ENCODE results near the gene RCSD1.

The RCSD1 gene

DNA sequence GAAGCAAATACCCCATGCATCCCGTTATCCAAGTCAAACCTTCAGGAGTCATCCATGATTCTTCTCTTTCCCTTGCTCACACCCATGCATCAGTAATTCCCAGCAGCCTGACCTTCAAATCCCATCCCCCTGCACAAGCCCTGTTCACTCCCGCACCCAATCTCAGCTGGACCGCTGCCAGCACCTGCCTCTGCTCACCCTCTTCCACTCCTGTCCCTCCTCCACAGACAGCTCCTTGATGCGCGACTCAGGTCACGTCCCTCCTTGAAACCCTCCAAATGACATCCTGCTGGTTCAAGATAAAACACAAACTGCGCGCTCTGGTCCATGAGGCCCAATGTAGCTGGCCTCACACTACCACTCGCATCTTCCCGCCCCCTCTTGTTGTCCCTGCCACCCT lies 48.4 kb downstream of the RCSD1 start:
- no peak for TF ChIP-seq FOXM1 (IDR thresholded peaks at IDR 0.05; ENCODE audit: borderline replicate concordance, low read depth)
- no peak for TF ChIP-seq RAD21 (IDR thresholded peaks at IDR 0.05; ENCODE audit: low read depth)
- TF ChIP-seq TCF12 (IDR thresholded peaks at IDR 0.05; ENCODE audit: low read depth), result no peak
- TF ChIP-seq, protein P1, sequence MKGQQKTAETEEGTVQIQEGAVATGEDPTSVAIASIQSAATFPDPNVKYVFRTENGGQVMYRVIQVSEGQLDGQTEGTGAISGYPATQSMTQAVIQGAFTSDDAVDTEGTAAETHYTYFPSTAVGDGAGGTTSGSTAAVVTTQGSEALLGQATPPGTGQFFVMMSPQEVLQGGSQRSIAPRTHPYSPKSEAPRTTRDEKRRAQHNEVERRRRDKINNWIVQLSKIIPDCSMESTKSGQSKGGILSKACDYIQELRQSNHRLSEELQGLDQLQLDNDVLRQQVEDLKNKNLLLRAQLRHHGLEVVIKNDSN (IDR thresholded peaks at IDR 0.05), result no peak
- TF ChIP-seq CEBPB (IDR thresholded peaks at IDR 0.05), result no peak
- no peak for TF ChIP-seq EP300 (IDR thresholded peaks at IDR 0.05; ENCODE audit: borderline replicate concordance)
- TF ChIP-seq NFIC (IDR thresholded peaks at IDR 0.05), result no peak
- no peak for TF ChIP-seq TAF1 (IDR thresholded peaks at IDR 0.05; ENCODE audit: low read depth)
- TF ChIP-seq, protein P2, sequence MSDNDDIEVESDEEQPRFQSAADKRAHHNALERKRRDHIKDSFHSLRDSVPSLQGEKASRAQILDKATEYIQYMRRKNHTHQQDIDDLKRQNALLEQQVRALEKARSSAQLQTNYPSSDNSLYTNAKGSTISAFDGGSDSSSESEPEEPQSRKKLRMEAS (IDR thresholded peaks at IDR 0.05), result no peak
- TF ChIP-seq TEAD4 (IDR thresholded peaks at IDR 0.05), result no peak
- TF ChIP-seq EGR1 (IDR thresholded peaks at IDR 0.05), result no peak
- TF ChIP-seq, protein P3, sequence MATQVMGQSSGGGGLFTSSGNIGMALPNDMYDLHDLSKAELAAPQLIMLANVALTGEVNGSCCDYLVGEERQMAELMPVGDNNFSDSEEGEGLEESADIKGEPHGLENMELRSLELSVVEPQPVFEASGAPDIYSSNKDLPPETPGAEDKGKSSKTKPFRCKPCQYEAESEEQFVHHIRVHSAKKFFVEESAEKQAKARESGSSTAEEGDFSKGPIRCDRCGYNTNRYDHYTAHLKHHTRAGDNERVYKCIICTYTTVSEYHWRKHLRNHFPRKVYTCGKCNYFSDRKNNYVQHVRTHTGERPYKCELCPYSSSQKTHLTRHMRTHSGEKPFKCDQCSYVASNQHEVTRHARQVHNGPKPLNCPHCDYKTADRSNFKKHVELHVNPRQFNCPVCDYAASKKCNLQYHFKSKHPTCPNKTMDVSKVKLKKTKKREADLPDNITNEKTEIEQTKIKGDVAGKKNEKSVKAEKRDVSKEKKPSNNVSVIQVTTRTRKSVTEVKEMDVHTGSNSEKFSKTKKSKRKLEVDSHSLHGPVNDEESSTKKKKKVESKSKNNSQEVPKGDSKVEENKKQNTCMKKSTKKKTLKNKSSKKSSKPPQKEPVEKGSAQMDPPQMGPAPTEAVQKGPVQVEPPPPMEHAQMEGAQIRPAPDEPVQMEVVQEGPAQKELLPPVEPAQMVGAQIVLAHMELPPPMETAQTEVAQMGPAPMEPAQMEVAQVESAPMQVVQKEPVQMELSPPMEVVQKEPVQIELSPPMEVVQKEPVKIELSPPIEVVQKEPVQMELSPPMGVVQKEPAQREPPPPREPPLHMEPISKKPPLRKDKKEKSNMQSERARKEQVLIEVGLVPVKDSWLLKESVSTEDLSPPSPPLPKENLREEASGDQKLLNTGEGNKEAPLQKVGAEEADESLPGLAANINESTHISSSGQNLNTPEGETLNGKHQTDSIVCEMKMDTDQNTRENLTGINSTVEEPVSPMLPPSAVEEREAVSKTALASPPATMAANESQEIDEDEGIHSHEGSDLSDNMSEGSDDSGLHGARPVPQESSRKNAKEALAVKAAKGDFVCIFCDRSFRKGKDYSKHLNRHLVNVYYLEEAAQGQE (IDR thresholded peaks at IDR 0.05; ENCODE audit: low read depth), result no peak
- no peak for TF ChIP-seq YY1 (IDR thresholded peaks at IDR 0.05; ENCODE audit: low read depth)
- no peak for TF ChIP-seq ZBTB7A (IDR thresholded peaks at IDR 0.05; ENCODE audit: low read depth)
- TF ChIP-seq CREB1 (IDR thresholded peaks at IDR 0.05; ENCODE audit: low read depth), result no peak

DNA sequence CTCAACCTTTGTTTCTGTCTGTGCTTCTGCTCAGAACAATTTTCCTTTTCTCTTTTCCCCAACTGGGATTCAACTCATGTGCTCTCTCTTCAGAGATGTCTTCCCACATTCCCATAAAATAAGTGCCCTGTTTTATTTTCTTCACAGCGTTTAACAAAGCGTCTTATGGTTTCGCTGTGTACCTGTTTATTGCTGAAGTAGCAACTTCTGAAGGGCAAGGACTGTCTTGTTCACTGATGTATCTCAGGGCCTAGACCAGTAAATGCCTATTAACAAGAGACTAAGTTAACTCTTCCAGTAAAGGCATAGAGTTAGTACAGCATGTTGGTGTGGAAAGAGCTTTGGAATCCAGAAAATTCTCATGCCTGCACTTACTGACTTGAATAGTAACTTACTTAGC lies 48.8 kb downstream of the RCSD1 start:
- TF ChIP-seq NFIC (IDR thresholded peaks at IDR 0.05) (no peak), CREB1 (IDR thresholded peaks at IDR 0.05; ENCODE audit: low read depth) (no peak), TEAD4 (IDR thresholded peaks at IDR 0.05) (no peak), YY1 (IDR thresholded peaks at IDR 0.05; ENCODE audit: low read depth) (no peak), TAF1 (IDR thresholded peaks at IDR 0.05; ENCODE audit: low read depth) (no peak), ZBTB7A (IDR thresholded peaks at IDR 0.05; ENCODE audit: low read depth) (no peak), RAD21 (IDR thresholded peaks at IDR 0.05; ENCODE audit: low read depth) (no peak), EGR1 (IDR thresholded peaks at IDR 0.05) (no peak), TCF12 (IDR thresholded peaks at IDR 0.05; ENCODE audit: low read depth) (no peak), EP300 (IDR thresholded peaks at IDR 0.05; ENCODE audit: borderline replicate concordance) (no peak), FOXM1 (IDR thresholded peaks at IDR 0.05; ENCODE audit: borderline replicate concordance, low read depth) (no peak), CEBPB (IDR thresholded peaks at IDR 0.05) (no peak)
- TF ChIP-seq, protein P3 (IDR thresholded peaks at IDR 0.05; ENCODE audit: low read depth), result no peak
- TF ChIP-seq, protein P1 (IDR thresholded peaks at IDR 0.05), result no peak
- TF ChIP-seq, protein P2 (IDR thresholded peaks at IDR 0.05), result no peak

DNA sequence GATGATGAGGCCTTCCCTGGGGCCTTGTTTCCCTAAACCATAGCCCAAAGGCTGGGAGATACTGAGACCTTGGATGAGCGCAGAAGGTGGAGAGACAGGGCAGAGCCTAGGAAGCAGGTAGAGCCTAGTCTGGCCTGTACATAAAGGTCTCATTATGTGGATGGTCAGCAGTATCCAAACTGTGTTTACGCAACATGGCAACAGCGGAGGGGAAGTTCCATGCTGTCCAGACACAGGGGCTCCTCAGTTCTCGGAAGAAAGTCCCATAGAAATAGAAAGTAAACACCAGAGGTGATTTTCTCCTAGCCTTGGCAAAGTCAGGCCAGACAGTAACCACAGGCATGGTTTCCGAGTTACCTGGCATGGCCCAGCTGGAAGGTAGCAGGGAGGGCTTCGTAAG lies 49.7 kb downstream of the RCSD1 start:
- TF ChIP-seq TCF12 (IDR thresholded peaks at IDR 0.05; ENCODE audit: low read depth), result no peak

DNA sequence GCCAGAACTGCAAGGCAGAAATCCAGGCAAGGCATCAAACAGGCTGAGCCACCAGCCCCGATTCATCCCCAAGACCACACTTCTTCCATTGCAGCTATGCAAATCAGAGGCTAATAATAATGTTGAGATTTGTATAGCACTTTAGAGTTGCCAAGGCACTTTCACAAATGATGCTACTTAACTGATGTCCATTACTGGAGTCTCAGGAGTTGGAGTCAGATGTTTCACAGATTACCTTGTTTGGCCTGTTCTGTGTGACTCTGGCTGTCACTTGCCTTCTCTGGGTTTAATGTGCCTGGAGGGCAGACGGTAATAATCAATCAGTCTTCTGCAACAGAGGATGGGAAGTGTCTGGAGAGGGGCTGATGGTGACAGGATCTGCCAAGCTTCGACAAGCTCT lies 51.0 kb downstream of the RCSD1 start:
- TF ChIP-seq ZBTB7A (IDR thresholded peaks at IDR 0.05; ENCODE audit: low read depth) (no peak), TEAD4 (IDR thresholded peaks at IDR 0.05) (no peak), CREB1 (IDR thresholded peaks at IDR 0.05; ENCODE audit: low read depth) (no peak), FOXM1 (IDR thresholded peaks at IDR 0.05; ENCODE audit: borderline replicate concordance, low read depth) (no peak), RAD21 (IDR thresholded peaks at IDR 0.05; ENCODE audit: low read depth) (no peak), TAF1 (IDR thresholded peaks at IDR 0.05; ENCODE audit: low read depth) (no peak), EP300 (IDR thresholded peaks at IDR 0.05; ENCODE audit: borderline replicate concordance) (no peak), YY1 (IDR thresholded peaks at IDR 0.05; ENCODE audit: low read depth) (no peak), EGR1 (IDR thresholded peaks at IDR 0.05) (no peak), TCF12 (IDR thresholded peaks at IDR 0.05; ENCODE audit: low read depth) (no peak), CEBPB (IDR thresholded peaks at IDR 0.05) (no peak), NFIC (IDR thresholded peaks at IDR 0.05) (no peak)
- TF ChIP-seq, protein P2 (IDR thresholded peaks at IDR 0.05), result no peak
- TF ChIP-seq, protein P1 (IDR thresholded peaks at IDR 0.05), result no peak
- TF ChIP-seq, protein P3 (IDR thresholded peaks at IDR 0.05; ENCODE audit: low read depth), result no peak
